ENCODE measurements around the gene PRPF40A. TPM values are rescaled to one million over a fixed set of nuclear protein-coding genes. Genes with fewer than 3 reads are reported as not detected.

The PRPF40A gene
- total and polyA plus RNA-seq, 11 donors, result 9.8 to 53.5 (median 34.3) TPM

GRCh38 chr2:152708742-152709141, 8.5 kb downstream of the PRPF40A start:
- peaks cover 0 to 8% (median 0%) of the 10 kb centered on the region in 12 donors for H3K9me3 ChIP-seq
- H3K4me3 ChIP-seq, result no peak overlapping the region
- ATAC-seq (no peak), DNase-seq (no peak)
- H3K4me1 ChIP-seq, result peaks cover 0 to 8% (median 0%) of the 10 kb centered on the region in 12 donors
- no peak overlapping the region for H3K27ac ChIP-seq
- peaks cover 0 to 69% (median 49%) of the 10 kb centered on the region in 9 donors for H3K36me3 ChIP-seq
- 91 to 98% (median 95%) methylated on average over 2 of the region's 2 CpGs for WGBS, 4 donors
- TF ChIP-seq POLR2A (IDR thresholded peaks at IDR 0.05), result no peak
- no peak for TF ChIP-seq CTCF (IDR thresholded peaks at IDR 0.05)
- intact Hi-C loops (cut with DNase I), result no loop called here
- no peaks in the 10 kb centered on the region for H3K27me3 ChIP-seq

DNA sequence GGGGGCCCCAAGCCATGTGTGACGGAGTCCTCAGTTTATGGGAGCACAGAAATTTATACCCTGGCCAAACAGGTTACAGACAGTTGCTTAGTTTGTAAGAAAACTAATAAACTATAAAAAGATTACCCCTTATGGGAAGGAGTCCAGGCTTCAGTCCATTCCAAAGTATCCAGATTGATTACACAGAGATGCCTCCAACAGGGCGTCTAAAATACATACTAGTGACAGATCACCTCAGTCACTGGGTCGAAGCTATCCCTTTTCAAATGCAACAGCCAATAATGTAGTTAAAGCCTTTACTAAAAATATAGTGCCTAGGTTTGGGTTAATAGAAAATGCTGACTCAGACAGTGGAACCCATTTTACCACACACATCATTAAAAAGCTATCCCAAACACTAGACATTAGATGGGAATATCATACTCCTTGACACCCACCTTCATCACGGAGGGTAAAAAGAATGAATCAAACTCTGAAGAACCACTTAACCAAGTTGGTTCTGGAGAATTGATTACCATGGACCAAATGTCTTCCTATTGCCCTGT, 10.7 kb downstream of the PRPF40A start:
- Histone ChIP-seq H3K4me1 (peaks cover 0 to 6% (median 0%) of the 10 kb centered on the region in 12 donors), H3K9me3 (peaks cover 0 to 13% (median 0%) of the 10 kb centered on the region in 12 donors), H3K4me3 (no peak overlapping the region), H3K27me3 (no peaks in the 10 kb centered on the region), H3K36me3 (peaks cover 0 to 55% (median 27%) of the 10 kb centered on the region in 9 donors), H3K27ac (no peak overlapping the region)
- TF ChIP-seq POLR2A (IDR thresholded peaks at IDR 0.05), result no peak
- TF ChIP-seq CTCF (IDR thresholded peaks at IDR 0.05), result no peak
- WGBS, 4 donors, result 94 to 97% (median 96%) methylated on average over 4 of the region's 4 CpGs
- no peak for DNase-seq
- intact Hi-C loops (cut with DNase I), result no loop called here
- no peak for ATAC-seq

GRCh38 chr2:152701198-152701597, 16.1 kb downstream of the PRPF40A start:
- Histone ChIP-seq H3K36me3 (peaks cover 0 to 17% (median 0%) of the 10 kb centered on the region in 9 donors), H3K9me3 (peaks cover 0 to 9% (median 0%) of the 10 kb centered on the region in 12 donors), H3K27ac (no peak overlapping the region), H3K4me1 (peaks cover 0 to 7% (median 0%) of the 10 kb centered on the region in 12 donors), H3K27me3 (no peaks in the 10 kb centered on the region), H3K4me3 (no peak overlapping the region)
- intact Hi-C loops (cut with DNase I), result no loop called here
- DNase-seq (no peak), ATAC-seq (no peak)
- 96 to 98% (median 97%) methylated on average over 7 of the region's 7 CpGs for WGBS, 4 donors
- no peak for TF ChIP-seq CTCF (IDR thresholded peaks at IDR 0.05)
- TF ChIP-seq POLR2A (IDR thresholded peaks at IDR 0.05), result no peak

DNA sequence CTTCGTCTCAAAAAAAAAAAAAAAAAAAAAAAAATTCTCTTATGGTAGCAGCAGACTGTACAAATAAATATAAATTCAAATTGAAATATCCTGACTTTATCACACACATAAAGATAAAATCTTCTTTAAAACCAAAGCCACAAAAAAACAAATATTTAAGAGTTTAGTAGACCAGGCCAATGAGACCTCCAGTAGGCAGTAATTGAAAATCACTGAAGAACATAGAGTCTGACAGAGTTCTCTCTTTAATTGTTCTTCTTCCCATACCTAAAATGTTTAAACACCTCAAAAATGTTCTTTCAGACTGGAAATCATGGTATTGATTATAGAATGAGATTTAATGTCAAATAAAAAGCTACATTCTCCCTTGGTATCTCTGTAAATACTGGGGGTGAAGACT, 20.8 kb downstream of the PRPF40A start:
- H3K4me3 ChIP-seq, result no peak overlapping the region
- intact Hi-C loops (cut with DNase I), result no loop called here
- TF ChIP-seq CTCF (IDR thresholded peaks at IDR 0.05) (no peak), POLR2A (IDR thresholded peaks at IDR 0.05) (no peak)
- no peaks in the 10 kb centered on the region for H3K27me3 ChIP-seq
- no peak overlapping the region for H3K27ac ChIP-seq
- H3K36me3 ChIP-seq, result peaks cover 0 to 31% (median 23%) of the 10 kb centered on the region in 9 donors
- WGBS, 4 donors, result 89 to 100% (median 96%) methylated on average over 1 of the region's 1 CpG
- DNase-seq (no peak), ATAC-seq (no peak)
- H3K4me1 ChIP-seq, result peaks cover 0 to 20% (median 4%) of the 10 kb centered on the region in 12 donors
- peaks cover 0 to 6% (median 0%) of the 10 kb centered on the region in 12 donors for H3K9me3 ChIP-seq

Data from heart left ventricle (tissue), 16 donors.